HepG2 (cell line): Measurements from ENCODE around the gene SNX10. TPM values are rescaled to one million over a fixed set of nuclear protein-coding genes. Genes with fewer than 3 reads are reported as not detected.

ENCODE experiments used
- BRD4 ChIP-seq: sonication (generic); formaldehyde crosslinking; IDR thresholded peaks from 2 replicates; pipeline ENCODE4 v1.4.0; 2020; ENCODE audit warnings: missing genetic modification reagents
- CBX1 ChIP-seq: IDR thresholded peaks from one replicate; pipeline ENCODE4 v1.6.1; 2016; ENCODE audit warnings: antibody characterized with exemption, low read depth
- CREM ChIP-seq, 2 experiments: sonication (generic) in 1 of 2; formaldehyde crosslinking in 1 of 2; IDR thresholded peaks; 2 replicates each; pipeline versions ENCODE4 v1.4.0 to v1.6.1; 2016 to 2020; ENCODE audit warnings: antibody characterized with exemption in 1 of 2, mild to moderate bottlenecking in 1 of 2, missing genetic modification reagents in 1 of 2
- CSRNP1 ChIP-seq: sonication (generic); formaldehyde crosslinking; IDR thresholded peaks from 2 replicates; pipeline ENCODE4 v1.8.1; 2023; ENCODE audit warnings: mild to moderate bottlenecking, missing genetic modification reagents
- FOXO4 ChIP-seq: sonication (generic); formaldehyde crosslinking; conservative IDR thresholded peaks from 2 replicates; pipeline ENCODE4 v1.8.1; 2023; ENCODE audit warnings: missing genetic modification reagents
- HDAC2 ChIP-seq: sonication (generic); formaldehyde crosslinking; IDR thresholded peaks from 2 replicates; pipeline ENCODE4 v1.4.0; 2020; ENCODE audit warnings: missing genetic modification reagents
- HINFP ChIP-seq: sonication (generic); formaldehyde crosslinking; IDR thresholded peaks from 2 replicates; pipeline ENCODE4 v1.4.0; 2020; ENCODE audit warnings: low read depth, mild to moderate bottlenecking, missing genetic modification reagents
- MIXL1 ChIP-seq: IDR thresholded peaks from 2 replicates; pipeline ENCODE4 v1.6.1; 2016
- SMAD1 ChIP-seq: sonication (generic); formaldehyde crosslinking; IDR thresholded peaks from 2 replicates; pipeline ENCODE4 v1.4.0; 2020; ENCODE audit warnings: missing genetic modification reagents, low read depth, mild to moderate bottlenecking, borderline replicate concordance
- SOX6 ChIP-seq, 2 experiments: fragments of 450-650 bp in 1 of 2; sonication (generic) in 1 of 2; formaldehyde crosslinking in 1 of 2; IDR thresholded peaks; 2 replicates each; pipeline versions ENCODE4 v1.4.0 to v1.6.1; 2017 to 2020; ENCODE audit warnings: antibody characterized with exemption in 1 of 2, mild to moderate bottlenecking in 1 of 2, missing genetic modification reagents in 1 of 2
- SPEN ChIP-seq: sonication (generic); formaldehyde crosslinking; IDR thresholded peaks from 2 replicates; pipeline ENCODE4 v1.5.1; 2020; ENCODE audit warnings: low read depth, mild to moderate bottlenecking, missing genetic modification reagents
- STAT6 ChIP-seq: sonication (generic); formaldehyde crosslinking; IDR thresholded peaks from 2 replicates; pipeline ENCODE4 v1.4.0; 2020; ENCODE audit warnings: missing genetic modification reagents, mild to moderate bottlenecking, borderline replicate concordance
- TAF1 ChIP-seq: sonication (generic); formaldehyde crosslinking; IDR thresholded peaks from 2 replicates; pipeline ENCODE4 v1.4.0; 2020; ENCODE audit warnings: missing genetic modification reagents
- TCF12 ChIP-seq, 2 experiments: fragments of 450-650 bp in 1 of 2; sonication (generic) in 1 of 2; formaldehyde crosslinking in 1 of 2; IDR thresholded peaks; 2 replicates each; pipeline versions ENCODE4 v1.6.1 to v1.8.0; 2017 to 2022; ENCODE audit warnings: antibody characterized with exemption in 1 of 2, mild to moderate bottlenecking in 1 of 2, missing genetic modification reagents in 1 of 2, moderate library complexity in 1 of 2
- TCF7 ChIP-seq: sonication (generic); IDR thresholded peaks from 2 replicates; pipeline ENCODE4 v1.6.1; 2016; ENCODE audit warnings: antibody characterized with exemption, low read depth
- TCF7L2 ChIP-seq: IDR thresholded peaks from 2 replicates; pipeline ENCODE4 v1.6.1; 2011; ENCODE audit warnings: mild to moderate bottlenecking, low read depth, low read length, moderate library complexity
- ZNF317 ChIP-seq: sonication (generic); formaldehyde crosslinking; IDR thresholded peaks from 2 replicates; pipeline ENCODE4 v1.5.0; 2020; ENCODE audit warnings: mild to moderate bottlenecking, missing genetic modification reagents
- polyA plus RNA-seq, 8 experiments: library from polyadenylated mRNA; depleted of rRNA in 3 of 8; stranded (reverse) in 7 of 8; unstranded in 1 of 8; fragments of >200 nt; fragmentation: Illumina TruSeq in 4 of 8; extraction: Trizol in 4 of 8; gene quantifications; 2 replicates each; pipeline versions ENCODE4 v1.2.1 to v1.2.3, GENCODE V29; 2011 to 2016; ENCODE audit warnings: low read depth in 4 of 8, missing spikeins in 1 of 8, mixed read lengths in 1 of 8; ENCODE audit not compliant: insufficient read depth in 1 of 8
- total RNA-seq, 5 experiments: library from RNA; depleted of rRNA; stranded (reverse); fragments of >200 nt; fragmentation: Illumina TruSeq; extraction: Trizol; gene quantifications; 2 replicates each; pipeline ENCODE4 v1.2.3, GENCODE V29; 2016; ENCODE audit warnings: low read depth in 1 of 5
- TF ChIP-seq, protein P1 (sequence below): sonication (generic); formaldehyde crosslinking; IDR thresholded peaks from 2 replicates; pipeline ENCODE4 v1.4.0; 2020; ENCODE audit warnings: mild to moderate bottlenecking, missing genetic modification reagents
- TF ChIP-seq, protein P2 (sequence below): sonication (generic); formaldehyde crosslinking; IDR thresholded peaks from 2 replicates; pipeline ENCODE4 v1.4.0; 2020; ENCODE audit warnings: missing genetic modification reagents

The SNX10 gene
- total and polyA plus RNA-seq, 2 of the 13 experiments (the other 11 are each of a cell fraction or from before 2014, with no cell fraction given) = 26.0 to 27.6 TPM

DNA sequence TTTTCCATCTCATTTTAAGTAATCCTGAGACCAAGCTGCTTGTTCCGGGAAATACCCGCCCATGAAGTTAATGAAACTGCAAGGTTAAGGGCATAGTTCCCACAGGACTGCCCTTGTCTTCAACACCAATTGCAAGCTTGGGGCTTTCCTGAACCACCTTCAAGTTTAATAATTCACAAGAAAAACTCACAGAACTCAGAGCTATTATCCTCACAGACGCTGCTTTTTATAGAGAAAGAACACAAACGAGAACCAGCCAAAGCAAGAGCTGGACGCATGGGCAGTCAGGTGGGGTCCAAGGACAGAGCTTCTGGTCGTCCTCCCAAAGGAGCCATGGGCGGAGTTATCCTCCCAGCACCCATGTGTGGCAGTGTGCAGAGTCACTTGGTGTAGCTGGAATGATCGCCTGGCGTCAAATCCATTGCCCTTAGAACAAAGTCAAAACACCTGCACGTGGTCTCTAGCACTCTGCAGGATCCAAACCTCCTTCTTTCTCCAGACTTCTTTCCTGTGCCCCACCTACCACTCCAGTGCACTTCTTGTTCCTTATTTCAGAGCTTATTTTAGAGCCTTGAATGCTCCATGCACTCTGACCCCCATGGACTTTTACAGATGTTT, 56.7 kb downstream of the SNX10 start (continued):
- TF ChIP-seq FOXO4 (no peak), SMAD1 (CRISPR knock-in tag) (no peak), CSRNP1 (CRISPR knock-in tag) (0 out of 2 replicates have a peak, but pooled peaks have one; percentile 17), BRD4 (CRISPR knock-in tag) (no peak), TAF1 (CRISPR knock-in tag) (peak; percentile 36; the same call in 1 of the 2 replicates), ZNF317 (peak; percentile 76; the same call in 1 of the 2 replicates), TCF12 (IDR thresholded peaks at IDR 0.05) (no peak), TCF12 (CRISPR knock-in tag; IDR thresholded peaks at IDR 0.05) (no peak), HINFP (peak; percentile 40; the same call in 1 of the 2 replicates), HDAC2 (CRISPR knock-in tag) (0 out of 2 replicates have a peak, but pooled peaks have one; percentile 12), TCF7 (0 out of 2 replicates have a peak, but pooled peaks have one; percentile 4), CREM (IDR thresholded peaks at IDR 0.05) (peak; percentile 31; the same call in 1 of the 2 replicates), CREM (CRISPR knock-in tag; IDR thresholded peaks at IDR 0.05) (no peak), SOX6 (IDR thresholded peaks at IDR 0.05) (no peak), SOX6 (CRISPR knock-in tag; IDR thresholded peaks at IDR 0.05) (peak; percentile 71), CBX1 (no peak), MIXL1 (CRISPR knock-in tag) (peak; percentile 30; the same call in 1 of the 2 replicates), TCF7L2 (no peak), SPEN (CRISPR knock-in tag) (no peak), STAT6 (CRISPR knock-in tag) (0 out of 2 replicates have a peak, but pooled peaks have one; percentile 80)
- TF ChIP-seq, protein P1, sequence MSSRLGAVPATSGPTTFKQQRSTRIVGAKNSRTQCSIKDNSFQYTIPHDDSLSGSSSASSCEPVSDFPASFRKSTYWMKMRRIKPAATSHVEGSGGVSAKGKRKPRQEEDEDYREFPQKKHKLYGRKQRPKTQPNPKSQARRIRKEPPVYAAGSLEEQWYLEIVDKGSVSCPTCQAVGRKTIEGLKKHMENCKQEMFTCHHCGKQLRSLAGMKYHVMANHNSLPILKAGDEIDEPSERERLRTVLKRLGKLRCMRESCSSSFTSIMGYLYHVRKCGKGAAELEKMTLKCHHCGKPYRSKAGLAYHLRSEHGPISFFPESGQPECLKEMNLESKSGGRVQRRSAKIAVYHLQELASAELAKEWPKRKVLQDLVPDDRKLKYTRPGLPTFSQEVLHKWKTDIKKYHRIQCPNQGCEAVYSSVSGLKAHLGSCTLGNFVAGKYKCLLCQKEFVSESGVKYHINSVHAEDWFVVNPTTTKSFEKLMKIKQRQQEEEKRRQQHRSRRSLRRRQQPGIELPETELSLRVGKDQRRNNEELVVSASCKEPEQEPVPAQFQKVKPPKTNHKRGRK = no peak
- TF ChIP-seq, protein P2, sequence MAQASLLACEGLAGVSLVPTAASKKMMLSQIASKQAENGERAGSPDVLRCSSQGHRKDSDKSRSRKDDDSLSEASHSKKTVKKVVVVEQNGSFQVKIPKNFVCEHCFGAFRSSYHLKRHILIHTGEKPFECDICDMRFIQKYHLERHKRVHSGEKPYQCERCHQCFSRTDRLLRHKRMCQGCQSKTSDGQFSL (CRISPR knock-in tag) = no peak
